ENCODE measurements around the gene IL10RB.

GRCh38 chr21:33268393-33268736 lies 2.2 kb downstream of the IL10RB start:
- TF ChIP-seq CTCF (IDR thresholded peaks at IDR 0.05) (no peak), POLR2A (IDR thresholded peaks at IDR 0.05) (no peak)

Measured in right lobe of liver (tissue), 4 donors.